NK-92 (cell line): ENCODE data around the gene PHF19.

Experiments
- DNase-seq: peaks from one replicate; lab custom pipeline; 2025; ENCODE audit not compliant: unreplicated experiment; lab: John Stamatoyannopoulos, UW

PHF19 gene

DNA sequence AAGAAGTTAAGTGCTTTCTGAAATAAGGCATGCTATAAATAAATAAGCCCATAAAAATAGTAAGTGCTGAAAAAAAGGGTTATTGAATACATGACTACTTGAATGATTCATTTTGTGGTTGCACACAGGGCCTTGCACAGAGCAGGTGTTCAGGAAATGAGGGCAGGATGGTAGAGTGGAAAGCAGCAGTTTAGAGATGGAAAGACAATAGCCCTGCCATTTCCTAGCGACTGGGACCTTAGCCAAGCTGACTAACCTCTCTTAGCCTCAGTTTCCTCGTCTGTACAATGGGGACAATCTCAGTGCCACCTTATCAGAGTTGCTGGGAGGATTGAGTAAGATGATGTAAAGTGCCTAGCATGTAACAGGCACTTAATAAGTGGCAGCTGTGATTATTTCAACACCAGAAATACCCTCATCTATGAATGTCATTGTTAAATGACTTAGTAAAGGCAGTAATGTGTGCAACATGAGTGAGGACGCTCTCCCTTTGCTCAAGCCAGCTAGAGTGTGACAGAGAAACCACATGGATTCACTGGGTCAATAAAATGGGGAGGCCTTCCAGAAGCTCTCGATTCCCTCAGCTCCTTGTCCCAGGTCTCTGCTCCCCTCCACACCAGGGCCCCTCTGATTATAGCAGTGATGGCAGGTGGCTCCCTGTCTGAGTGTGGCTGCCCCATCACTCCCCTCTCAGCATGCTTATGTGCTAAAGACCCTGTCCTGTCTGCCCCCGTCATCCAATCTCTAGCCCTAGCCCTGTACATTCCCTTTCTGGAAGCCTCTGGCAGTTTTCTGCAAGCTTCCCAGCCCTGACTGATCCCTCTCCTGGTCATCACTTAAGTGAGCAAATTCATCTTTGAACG lies 16.0 kb upstream of the PHF19 start:
- no peak for DNase-seq

DNA sequence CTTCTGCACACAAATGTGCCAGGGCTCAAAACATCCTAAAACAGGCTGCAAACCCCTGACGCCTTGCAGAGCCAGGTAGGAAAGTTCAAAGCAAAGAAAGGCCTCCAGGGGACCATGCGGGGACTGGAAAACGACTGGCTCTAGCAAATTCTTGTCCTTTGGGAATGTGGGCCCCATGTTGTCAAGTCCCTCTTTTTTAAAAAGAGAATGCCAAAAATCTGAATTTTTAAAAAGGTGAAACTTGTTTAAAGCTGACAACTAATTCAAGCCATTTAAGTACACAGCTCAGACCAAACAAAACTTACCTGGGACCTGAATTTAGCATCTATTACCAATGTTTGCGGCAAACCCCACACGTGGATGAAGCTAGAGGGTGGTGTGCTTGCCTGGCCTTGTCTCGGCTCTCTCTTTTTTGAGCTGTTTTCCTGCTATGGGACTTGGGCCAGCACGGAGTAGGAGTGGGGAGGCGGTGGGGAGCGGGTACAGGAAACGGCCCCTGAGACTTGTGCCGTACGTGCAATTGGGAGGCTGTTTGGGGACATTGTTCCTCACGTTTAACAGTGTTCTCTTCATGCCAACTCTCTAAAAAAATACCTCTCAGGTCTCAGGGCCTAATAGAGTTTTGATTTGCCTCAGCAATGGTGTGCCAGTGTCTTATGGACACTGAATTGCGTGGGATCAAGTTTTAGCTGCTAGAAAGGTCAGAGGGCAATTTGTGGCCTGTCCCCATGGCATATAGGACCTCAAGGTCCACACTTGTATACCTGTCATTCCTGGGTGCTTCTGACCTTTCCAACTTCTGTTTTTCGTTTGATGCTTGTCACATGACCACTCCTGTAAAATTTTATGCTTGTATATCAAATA lies 15.1 kb upstream of the PHF19 start:
- no peak for DNase-seq

DNA sequence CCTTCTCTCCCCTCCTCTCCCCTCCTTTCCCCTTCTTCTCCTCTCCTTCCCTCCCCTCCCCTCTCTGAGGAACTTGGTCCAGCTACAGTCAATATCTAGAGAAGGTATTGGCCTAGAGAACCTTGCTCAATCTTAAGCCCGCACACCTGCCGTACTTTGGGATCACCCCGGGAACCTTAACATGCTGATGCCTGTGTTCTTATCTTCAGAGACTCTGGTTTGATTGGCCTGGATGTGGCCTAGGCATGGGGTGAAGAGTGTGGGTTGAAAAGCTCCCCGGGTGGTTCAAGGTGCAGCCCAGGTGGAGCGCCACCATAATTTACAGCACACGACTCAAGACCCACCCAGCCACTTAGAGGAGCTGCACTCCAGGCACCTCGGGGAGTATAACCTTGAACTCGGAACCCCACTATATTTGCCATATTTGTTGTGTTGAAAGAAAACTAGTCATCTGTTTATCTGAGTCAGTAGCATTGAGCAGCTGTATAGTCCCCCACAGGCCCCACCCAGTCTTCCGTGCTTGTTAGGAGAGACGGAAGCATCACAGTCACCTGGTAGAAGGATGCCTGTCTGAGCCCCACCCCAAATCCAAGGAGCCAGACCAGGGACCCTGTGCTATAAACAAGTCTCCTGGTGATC lies 14.4 kb upstream of the PHF19 start:
- no peak for DNase-seq

DNA sequence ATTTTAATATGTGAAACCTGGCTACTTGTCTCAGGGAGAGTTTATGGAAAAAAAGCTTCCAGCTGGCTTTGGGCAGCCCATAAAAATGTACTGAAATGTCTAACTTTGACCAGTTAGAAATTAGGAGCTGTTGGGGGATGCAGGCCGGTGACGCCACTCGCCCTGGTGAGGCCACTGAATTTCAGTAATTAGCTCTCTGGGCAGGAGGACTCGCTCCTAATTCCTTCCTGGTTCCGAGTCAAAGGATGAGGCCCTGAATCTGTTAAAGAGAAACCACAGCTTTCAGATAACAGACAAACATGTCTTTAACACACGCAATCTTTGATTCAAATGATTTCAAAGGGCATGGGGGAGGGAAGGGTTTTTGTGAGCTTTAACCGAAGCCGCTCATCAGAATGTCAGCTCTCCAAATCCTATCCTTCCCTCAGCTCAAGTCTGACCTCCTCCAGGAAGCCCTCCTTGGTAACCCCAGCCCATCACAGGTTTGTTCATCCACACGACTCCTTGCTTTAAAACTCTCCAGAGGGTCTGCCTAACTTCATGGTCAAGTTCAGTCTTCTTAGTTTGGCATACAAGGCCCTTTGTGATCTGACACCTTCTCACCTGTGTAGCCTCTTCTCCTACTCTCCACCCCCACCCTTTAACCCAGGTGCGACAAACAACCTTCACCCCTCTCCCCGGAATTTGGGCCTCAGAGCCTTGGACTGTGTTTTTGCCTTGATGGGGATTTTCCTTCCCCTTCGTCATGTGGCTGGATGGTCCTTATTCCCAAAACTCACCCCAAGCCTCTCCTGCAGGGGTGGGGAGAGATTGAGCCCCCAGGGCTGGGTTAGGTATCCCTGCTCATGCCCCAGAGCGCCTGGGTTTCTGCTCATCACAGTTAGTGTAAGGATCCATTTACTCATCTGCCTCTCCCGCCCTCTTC lies 13.6 kb upstream of the PHF19 start:
- no peak for DNase-seq

DNA sequence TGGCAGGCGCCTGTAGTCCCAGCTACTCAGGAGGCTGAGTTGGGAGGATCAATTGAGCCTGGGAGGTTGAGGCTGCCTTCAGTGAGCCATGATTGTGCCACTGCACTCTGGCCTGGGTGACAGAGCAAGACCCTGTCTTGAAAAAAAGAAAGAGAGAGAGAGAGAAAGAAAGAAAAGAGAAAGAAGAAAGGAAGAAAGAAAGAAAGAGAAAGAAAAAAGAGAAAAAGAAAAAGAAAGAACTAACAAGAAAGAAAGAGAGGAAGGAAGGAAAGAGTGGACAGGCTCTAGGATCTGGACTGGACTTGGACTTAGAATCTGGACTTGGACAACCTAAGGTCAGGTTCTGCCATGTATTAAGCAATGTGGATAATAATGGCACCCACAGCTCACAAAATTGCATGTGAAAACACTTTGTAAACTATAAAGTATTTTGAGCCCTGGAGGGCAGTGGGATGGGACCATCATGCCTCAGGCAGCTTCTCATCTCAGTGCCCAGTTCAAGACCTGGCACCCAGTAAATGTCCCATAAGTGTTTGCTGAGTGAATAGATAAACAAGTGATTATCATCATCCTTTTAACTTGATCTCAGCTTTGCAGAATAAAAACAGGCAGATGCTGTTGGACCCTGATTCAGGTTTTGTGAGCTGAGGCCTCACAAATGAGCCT lies 12.8 kb upstream of the PHF19 start:
- DNase-seq, result no peak

DNA sequence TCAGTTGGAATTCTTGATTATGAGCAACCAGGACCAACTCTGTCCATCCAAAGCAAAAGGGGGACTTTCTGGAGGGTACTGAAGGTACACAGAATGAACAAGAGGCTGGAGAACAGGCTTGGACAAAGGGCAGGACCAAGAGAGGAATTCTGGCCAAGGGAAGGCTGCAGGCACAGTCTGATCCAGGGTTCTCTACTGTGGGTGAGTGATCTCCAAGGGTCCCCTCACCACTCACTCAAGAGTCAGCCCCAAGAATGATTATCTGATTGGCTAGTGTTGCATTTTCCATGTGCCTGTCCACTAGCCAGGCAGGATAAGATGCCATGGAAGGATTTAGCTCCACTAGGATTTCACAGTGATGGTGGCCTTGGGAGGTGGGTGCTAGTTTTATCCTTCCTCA lies 11.6 kb upstream of the PHF19 start:
- DNase-seq, result no peak

DNA sequence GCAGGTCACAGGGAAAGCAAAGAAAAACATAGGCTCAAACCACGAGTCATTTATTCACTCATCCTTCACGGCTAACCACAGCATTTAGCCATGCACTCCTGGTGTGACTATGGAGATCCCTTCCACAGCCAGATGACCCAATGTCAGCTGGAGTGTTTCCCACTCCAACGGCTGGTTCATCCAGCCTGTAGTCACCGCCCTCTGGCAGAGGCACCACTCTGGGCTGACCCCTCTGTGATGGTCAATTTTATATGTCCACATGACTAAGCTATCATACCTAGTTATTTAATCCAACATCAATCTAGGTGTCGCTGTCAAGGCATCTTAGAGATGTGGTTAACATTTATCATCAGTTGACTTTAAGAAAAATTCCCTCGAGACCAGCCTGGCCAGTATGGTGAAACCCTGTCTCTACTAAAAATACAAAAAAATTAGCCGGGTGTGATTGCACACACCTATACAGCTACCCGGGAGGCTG lies 9.5 kb upstream of the PHF19 start:
- DNase-seq, result no peak

DNA sequence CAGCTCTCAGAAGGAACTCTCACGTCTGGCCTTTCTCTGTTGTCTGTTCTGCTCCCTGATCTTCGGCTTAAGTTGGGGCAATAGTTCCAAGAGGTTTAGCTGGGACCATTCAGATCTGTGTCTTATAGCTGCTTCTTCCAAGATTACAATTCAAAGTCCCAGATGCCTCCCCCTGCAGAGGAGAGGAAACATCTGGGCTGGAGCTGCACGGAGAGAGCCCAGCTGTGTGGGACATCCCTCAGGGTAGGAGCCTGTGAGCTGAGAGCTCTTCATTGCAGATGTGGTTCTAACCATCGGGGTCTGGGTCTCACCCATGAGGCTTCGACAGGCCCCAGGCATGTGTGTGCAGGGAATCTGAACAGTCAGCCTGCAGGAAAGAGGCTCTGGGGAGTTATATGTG lies 9.0 kb upstream of the PHF19 start:
- no peak for DNase-seq

DNA sequence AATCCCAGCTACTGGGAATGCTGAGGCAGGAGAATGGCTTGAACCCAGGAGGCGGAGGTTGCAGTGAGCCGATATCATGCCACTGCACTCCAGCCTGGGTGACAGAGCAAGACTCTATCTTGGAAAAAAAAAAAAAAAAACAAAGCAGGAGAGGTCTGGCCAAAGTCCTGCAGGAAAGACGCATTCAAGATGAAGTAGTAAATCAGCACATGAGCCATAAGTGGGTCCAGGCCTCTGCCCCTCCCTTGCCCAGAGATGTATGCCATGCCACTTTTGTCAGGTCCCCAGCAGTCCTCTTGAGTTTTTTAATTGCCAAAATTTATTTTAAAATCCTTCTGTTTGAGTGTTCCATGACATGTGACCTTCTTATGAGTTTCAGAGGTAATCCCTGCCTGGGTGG lies 8.5 kb upstream of the PHF19 start:
- no peak for DNase-seq

DNA sequence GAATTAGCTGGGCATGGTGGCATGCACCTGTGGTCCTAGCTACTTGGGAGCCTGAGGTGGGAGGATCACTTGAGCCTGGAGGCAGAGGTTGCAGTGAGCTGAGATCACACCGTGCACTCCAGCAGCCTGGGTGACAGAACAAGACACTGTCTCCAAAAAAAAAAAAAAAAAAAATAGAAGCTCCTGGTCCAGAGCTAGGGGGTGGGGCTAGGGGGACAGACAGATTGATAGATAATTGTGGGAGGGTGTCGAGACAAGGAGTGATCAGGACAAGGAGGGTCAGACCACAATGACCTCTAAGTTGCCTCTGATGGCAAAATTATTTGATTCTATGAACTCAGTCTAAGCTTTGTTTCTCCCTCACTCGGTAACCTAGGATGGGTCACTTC lies 6.6 kb upstream of the PHF19 start:
- no peak for DNase-seq

DNA sequence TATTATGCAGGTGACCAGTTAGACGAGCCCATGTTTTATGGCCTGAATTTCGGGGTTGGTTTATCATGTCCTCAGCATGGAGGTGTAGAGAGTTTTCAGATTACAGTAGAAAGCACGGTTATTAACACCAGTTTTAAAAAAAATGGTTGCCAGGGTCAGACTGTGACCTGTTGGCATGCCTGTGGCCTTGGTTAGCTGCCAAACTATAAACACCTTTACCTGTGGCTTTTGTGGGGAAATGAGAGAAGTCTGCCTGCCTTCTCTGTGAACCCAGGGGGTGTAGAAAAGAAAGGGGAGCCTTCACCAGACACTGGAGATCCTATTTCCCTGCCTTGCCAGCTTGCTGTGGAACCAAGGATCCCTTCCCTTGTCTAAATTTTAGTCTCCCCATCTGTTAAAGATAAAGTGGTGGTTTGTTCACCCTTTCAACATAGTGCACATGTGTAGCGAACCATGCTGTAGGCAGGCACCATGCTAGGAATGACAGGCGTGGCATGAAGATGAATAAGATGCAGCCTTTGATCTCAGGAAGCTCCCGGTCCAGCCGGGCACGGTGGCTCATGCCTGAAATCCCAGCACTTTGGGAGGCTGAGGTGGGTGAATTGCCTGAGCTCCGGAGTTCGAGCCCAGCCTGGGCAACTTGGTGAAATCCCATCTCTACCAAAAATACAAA lies 6.1 kb upstream of the PHF19 start:
- no peak for DNase-seq

DNA sequence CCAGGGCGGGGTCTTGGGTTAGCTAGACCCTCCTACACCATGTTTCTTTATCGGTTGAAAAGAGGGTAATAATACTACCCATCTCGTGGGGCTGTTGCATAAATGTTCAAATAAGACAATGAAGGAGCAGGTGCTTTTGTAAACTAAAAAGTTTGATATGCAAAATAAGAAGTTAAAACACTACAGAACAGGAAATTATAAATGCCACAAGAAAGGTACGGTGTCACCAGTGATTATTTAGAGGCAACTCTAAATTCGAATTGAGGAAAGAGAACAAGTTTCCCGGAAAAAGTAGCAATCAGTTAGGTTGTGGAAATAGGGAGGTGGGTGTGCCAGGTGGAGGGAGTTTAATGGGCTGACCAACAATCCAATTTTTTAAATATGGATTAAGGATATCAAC lies 2.5 kb upstream of the PHF19 start:
- DNase-seq, result no peak

DNA sequence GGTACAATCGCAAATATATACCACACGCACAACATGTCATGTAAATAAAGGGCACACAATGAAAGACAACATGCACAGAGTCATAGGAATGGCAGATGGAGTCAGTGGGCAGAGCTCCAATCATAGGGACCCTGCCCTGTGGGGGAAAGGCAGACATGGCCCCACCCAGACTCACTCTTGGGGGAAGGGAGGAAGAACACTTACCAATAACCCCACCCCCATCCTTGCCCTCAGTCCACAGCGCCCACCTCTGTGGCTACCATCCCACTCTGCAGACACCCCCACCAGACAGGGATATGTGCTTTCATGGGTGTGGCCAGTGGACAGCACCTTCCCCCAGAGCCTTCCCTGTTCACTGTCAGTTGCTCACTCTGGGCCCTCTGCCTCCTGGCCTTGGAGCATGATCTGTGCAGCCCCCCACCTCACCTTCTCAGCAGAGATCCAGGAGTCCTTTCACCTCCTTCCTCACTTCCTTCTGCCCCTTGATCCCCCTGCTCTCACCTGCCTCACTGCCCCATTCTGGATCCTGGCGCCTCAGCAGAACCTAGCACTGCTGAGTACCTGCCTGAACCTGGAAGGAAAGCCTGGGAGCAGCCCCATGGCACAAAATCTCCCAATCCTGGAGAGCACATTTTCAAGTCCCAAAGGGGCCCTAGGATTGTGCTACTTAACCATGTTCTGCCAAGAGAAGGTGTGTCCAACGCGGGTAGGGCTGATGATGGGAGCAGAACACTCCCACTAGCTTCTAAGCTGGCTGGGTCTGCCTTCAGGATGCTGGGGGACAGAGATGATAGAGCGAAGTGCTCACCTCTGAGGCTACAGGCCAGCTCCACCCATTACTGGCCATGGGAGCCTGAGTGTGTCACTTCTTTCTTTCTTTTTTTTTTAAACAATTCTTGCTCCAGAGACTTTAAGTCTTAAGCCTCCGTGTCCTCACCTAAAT lies 1.5 kb upstream of the PHF19 start:
- no peak for DNase-seq

DNA sequence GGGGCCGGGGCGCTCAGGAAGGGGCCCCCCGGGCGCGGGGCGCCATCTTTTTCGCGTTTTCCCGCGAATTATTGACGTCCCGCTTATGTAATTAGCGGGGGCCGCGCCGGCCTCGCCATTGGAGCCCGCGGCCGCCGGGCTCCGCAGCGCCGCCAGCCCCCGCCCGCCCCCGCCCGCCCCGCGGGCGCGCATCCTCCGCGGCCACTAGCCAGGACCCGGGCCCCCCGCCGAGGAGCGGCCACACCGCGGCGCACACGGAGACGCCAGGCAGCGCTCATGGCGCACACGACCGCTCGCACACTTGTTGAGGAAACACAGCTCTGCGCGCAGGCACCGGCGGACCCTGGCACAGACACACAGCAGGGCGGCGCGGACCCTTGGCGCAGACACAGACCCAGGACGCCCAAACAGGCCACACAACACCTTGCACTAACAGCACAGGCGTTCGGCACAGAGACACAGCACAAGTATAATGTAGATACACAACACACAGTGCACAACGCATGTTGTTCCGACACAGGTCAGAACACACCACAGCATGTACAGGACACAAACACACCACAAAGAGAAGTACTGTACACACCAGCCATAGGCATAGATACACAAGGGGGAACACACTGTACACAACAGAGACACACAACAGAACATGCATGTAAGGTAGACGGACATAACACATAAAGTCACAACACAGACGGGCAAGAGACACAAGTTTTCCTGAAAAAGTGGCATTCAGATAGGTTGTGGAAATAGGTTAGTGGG lies 467 bp upstream of the PHF19 start:
- DNase-seq, result no peak

DNA sequence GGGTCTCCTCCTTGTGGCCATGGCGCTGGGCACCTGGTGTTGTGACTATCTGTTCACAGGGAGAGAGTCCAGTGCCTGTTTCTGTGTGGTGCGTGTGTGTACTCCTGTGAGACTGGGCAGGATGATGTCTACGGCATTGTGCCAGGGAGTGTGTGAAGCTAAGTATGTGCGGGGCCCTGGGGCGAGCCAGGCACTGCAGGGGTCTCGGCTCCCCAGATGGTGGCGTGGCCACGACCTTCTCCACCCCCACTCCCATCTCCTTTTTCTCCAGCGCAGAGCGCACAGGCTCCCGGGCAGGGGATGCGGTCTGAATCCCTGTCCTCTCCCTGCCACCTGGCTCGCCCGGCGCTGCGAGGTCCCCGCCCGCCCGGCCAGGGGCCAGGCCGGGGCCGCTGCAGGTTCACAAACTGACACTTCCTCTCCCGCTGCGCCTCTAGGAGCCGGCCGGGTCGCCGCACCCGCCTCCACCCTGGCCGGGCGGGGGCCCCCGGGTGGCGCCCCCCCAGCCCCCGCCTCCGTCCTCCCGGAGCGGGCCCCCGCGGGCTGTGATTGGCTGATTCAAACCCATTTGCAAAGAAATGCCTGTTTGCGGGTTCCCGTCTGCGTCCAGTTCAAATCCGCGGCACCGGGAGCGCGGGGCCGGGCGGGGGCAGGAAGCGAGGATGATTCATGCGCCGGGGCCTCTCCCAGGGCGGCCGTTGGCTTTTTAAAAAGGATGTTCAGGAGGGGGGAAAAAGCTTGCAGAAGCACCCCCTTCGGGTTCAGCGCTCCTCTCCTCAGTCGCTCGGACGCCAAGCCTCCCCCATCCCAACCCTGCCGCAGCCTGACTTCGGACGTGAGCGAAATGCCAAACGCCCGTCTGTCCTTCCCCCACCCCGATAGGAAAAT lies 790 bp downstream of the PHF19 start:
- no peak for DNase-seq

DNA sequence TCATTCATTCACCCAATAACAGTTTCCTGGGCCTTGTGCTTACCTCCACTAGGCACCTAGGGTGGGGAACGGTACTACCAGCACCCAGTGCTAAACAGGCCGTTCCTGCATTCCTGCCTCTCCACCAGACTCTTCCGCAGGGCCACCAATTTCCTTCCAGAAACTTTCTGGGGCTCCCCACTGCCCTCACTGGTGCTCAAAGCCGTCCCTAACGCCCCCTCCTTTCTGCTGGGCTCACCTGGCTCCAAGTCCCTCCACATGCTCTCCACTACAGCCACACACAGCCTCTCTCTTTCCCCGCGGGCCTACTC lies 1.4 kb downstream of the PHF19 start:
- DNase-seq, result no peak

DNA sequence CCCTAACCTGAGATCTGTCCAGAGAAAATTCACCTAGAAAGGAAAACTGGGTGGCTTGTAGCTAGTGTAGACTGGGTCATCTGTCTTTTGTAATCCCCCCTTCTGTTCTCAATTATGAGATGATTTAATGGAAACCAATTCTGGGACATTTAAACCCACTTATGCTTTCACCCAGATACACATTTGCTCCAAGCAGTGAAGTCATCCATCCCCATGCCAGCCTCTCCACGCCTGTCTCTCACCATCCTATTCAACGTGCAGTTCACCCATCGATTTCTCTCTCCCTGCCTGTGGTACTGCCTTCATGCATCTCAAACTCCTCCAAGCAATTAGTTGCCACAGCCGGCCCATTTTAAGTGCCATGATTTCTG lies 1.8 kb downstream of the PHF19 start:
- no peak for DNase-seq
